H1 (cell line): ENCODE results near the gene P2RY13.

Source experiments
- ASH2L ChIP-seq: fragments of 200-600, 300-600 bp; sonication (generic); IDR thresholded peaks from one replicate; pipeline ENCODE4 v1.7.1; 2017; ENCODE audit warnings: low read length
- CBX5 ChIP-seq: fragments of 300-800, 300-1000 bp; sonication (generic); IDR thresholded peaks from 2 replicates; pipeline ENCODE4 v1.7.1; 2016; ENCODE audit warnings: antibody characterized with exemption, low read length, low read depth
- CHD1 ChIP-seq: IDR thresholded peaks from 2 replicates; pipeline ENCODE4 v1.6.1; 2012; ENCODE audit warnings: low read depth, low read length, improper control_type of control experiment
- CREB1 ChIP-seq: IDR thresholded peaks from 2 replicates; pipeline ENCODE4 v1.6.1; 2012; ENCODE audit warnings: inconsistent platforms
- CTCF ChIP-seq, 3 experiments: IDR thresholded peaks; 1 replicate in 2 of 3; 2 replicates in 1 of 3; pipeline versions ENCODE4 v1.5.1 to v1.6.1; 2011; ENCODE audit warnings: low read length in 3 of 3, mild to moderate bottlenecking in 3 of 3, inconsistent platforms in 2 of 3, low read depth in 1 of 3, moderate library complexity in 1 of 3; ENCODE audit not compliant: insufficient read depth in 1 of 3; ENCODE audit errors: control extremely low read depth in 1 of 3
- EP300 ChIP-seq, 2 experiments: IDR thresholded peaks; 1 replicate in 1 of 2; 2 replicates in 1 of 2; pipeline ENCODE4 v1.6.1; 2011 to 2012; ENCODE audit warnings: low read depth in 2 of 2, low read length in 2 of 2, mild to moderate bottlenecking in 2 of 2, borderline replicate concordance in 1 of 2, inconsistent platforms in 1 of 2, moderate library complexity in 1 of 2
- EZH2 ChIP-seq: fragments of 200-600 bp; sonication (generic); IDR thresholded peaks from 2 replicates; pipeline ENCODE4 v1.7.1; 2012; ENCODE audit warnings: low read depth, mild to moderate bottlenecking, moderate library complexity, low read length, inconsistent platforms; ENCODE audit not compliant: severe bottlenecking
- GABPA ChIP-seq: IDR thresholded peaks from 2 replicates; pipeline ENCODE4 v1.6.1; 2011; ENCODE audit warnings: mild to moderate bottlenecking, low read length, moderate library complexity, borderline replicate concordance; ENCODE audit not compliant: insufficient read depth
- NRF1 ChIP-seq: IDR thresholded peaks from 2 replicates; pipeline ENCODE4 v1.6.1; 2011; ENCODE audit warnings: mild to moderate bottlenecking, low read depth, low read length, improper control_type of control experiment
- POLR2A ChIP-seq, 2 experiments: IDR thresholded peaks; 1 replicate in 1 of 2; 2 replicates in 1 of 2; pipeline ENCODE4 v1.6.1; 2011; ENCODE audit warnings: low read depth in 2 of 2, low read length in 2 of 2, mild to moderate bottlenecking in 2 of 2; ENCODE audit errors: control extremely low read depth in 1 of 2
- RAD21 ChIP-seq, 2 experiments: IDR thresholded peaks in 1 of 2; conservative IDR thresholded peaks in 1 of 2; 2 replicates each; pipeline ENCODE4 v1.6.1; 2011; ENCODE audit warnings: low read depth in 2 of 2, low read length in 2 of 2, improper control_type of control experiment in 1 of 2, inconsistent platforms in 1 of 2, mild to moderate bottlenecking in 1 of 2, moderate library complexity in 1 of 2
- TBP ChIP-seq: IDR thresholded peaks from 2 replicates; pipeline ENCODE4 v1.6.1; 2011; ENCODE audit warnings: low read depth, low read length, improper control_type of control experiment

GRCh38 chr3:151314137-151314536, 15.2 kb downstream of the P2RY13 start:
- no peak for TF ChIP-seq CREB1
- no peak for TF ChIP-seq GABPA
- no peak for TF ChIP-seq CTCF (IDR thresholded peaks at IDR 0.05; ENCODE audit: control extremely low read depth in 1 of 3, insufficient read depth in 1 of 3, low read depth in 1 of 3, low read length in 3 of 3)
- no peak for TF ChIP-seq POLR2A (IDR thresholded peaks at IDR 0.05; ENCODE audit: control extremely low read depth in 1 of 2, low read depth in 2 of 2, low read length in 2 of 2)
- TF ChIP-seq CBX5, result no peak
- no peak for TF ChIP-seq NRF1
- no peak for TF ChIP-seq TBP
- TF ChIP-seq ASH2L, result no peak
- TF ChIP-seq EZH2, result no peak
- TF ChIP-seq EP300 (IDR thresholded peaks at IDR 0.05; ENCODE audit: borderline replicate concordance in 1 of 2, low read depth in 2 of 2, low read length in 2 of 2), result no peak
- no peak for TF ChIP-seq CHD1
- no peak for TF ChIP-seq RAD21 (IDR thresholded peaks at IDR 0.05 in 1 of 2, conservative IDR thresholded peaks at IDR 0.05 in 1 of 2; ENCODE audit: low read depth in 2 of 2, low read length in 2 of 2)
